HL-60 (cell line): ENCODE measurements around the gene PDE4B.

Experiments
- DNase-seq, 2 experiments: peaks; one replicate each; pipeline ENCODE4 v3.0.0-alpha.2; 2010 to 2020; ENCODE audit warnings: low read depth in 1 of 2, low spot score in 1 of 2
- H3K27ac ChIP-seq: fragments of 250-450 bp; sonication (Bioruptor Pico); replicated peaks from 2 replicates; pipeline ENCODE4 v1.5.1; 2020; ENCODE audit warnings: mild to moderate bottlenecking, moderate library complexity
- H3K27me3 ChIP-seq: fragments of 250-450 bp; sonication (Bioruptor Pico); 2 replicates; pipeline ENCODE4 v1.5.1; 2021; ENCODE audit warnings: mild to moderate bottlenecking, moderate library complexity; ENCODE audit not compliant: insufficient read depth, poor library complexity, severe bottlenecking
- H3K4me3 ChIP-seq: replicated peaks from 2 replicates; pipeline ENCODE4 v1.5.1; 2011; ENCODE audit warnings: mild to moderate bottlenecking, control low read depth, low read length; ENCODE audit not compliant: insufficient read depth
- GABPA ChIP-seq: IDR thresholded peaks from 2 replicates; pipeline ENCODE4 v1.6.1; 2012; ENCODE audit warnings: low read depth
- POLR2AphosphoS5 ChIP-seq: IDR thresholded peaks from 2 replicates; pipeline ENCODE4 v1.6.1; 2012; ENCODE audit warnings: low read depth
- SPI1 ChIP-seq: IDR thresholded peaks from 2 replicates; pipeline ENCODE4 v1.6.1; 2012; ENCODE audit warnings: low read depth, mild to moderate bottlenecking, borderline replicate concordance
- TF ChIP-seq, protein P1 (sequence below): IDR thresholded peaks from one replicate; pipeline ENCODE4 v1.5.1; 2011; ENCODE audit warnings: low read length, control low read depth, inconsistent platforms; ENCODE audit not compliant: insufficient read depth
- TF ChIP-seq, protein P2 (sequence below): IDR thresholded peaks from 2 replicates; pipeline ENCODE4 v1.6.1; 2012; ENCODE audit warnings: low read depth; ENCODE audit not compliant: insufficient replicate concordance

Gene PDE4B

DNA sequence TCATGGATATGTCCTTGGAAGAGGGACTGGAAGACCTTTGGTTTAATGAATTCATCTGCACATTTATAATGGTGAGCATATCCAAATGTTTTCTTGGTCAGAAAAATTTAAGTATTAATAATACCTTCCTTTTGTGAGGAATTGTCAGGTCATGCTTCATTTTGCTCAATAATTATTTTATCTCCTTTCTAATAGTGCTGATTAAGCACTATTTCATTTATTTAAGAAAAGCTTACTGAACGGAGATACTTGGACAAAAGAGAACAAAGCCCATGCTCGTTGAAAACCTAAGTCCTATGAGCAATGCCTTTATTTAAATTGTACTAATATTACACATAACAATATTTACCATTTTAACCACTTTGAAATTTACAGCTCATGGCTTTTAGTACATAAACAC is 281.5 kb downstream of the PDE4B start:
- no peaks in the 10 kb centered on the region for H3K27me3 ChIP-seq
- no peak overlapping the region for H3K4me3 ChIP-seq
- no peak overlapping the region for H3K27ac ChIP-seq
- TF ChIP-seq, protein P1, sequence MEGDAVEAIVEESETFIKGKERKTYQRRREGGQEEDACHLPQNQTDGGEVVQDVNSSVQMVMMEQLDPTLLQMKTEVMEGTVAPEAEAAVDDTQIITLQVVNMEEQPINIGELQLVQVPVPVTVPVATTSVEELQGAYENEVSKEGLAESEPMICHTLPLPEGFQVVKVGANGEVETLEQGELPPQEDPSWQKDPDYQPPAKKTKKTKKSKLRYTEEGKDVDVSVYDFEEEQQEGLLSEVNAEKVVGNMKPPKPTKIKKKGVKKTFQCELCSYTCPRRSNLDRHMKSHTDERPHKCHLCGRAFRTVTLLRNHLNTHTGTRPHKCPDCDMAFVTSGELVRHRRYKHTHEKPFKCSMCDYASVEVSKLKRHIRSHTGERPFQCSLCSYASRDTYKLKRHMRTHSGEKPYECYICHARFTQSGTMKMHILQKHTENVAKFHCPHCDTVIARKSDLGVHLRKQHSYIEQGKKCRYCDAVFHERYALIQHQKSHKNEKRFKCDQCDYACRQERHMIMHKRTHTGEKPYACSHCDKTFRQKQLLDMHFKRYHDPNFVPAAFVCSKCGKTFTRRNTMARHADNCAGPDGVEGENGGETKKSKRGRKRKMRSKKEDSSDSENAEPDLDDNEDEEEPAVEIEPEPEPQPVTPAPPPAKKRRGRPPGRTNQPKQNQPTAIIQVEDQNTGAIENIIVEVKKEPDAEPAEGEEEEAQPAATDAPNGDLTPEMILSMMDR, result no peak
- TF ChIP-seq SPI1 (no peak), POLR2AphosphoS5 (no peak), GABPA (no peak)
- TF ChIP-seq, protein P2, sequence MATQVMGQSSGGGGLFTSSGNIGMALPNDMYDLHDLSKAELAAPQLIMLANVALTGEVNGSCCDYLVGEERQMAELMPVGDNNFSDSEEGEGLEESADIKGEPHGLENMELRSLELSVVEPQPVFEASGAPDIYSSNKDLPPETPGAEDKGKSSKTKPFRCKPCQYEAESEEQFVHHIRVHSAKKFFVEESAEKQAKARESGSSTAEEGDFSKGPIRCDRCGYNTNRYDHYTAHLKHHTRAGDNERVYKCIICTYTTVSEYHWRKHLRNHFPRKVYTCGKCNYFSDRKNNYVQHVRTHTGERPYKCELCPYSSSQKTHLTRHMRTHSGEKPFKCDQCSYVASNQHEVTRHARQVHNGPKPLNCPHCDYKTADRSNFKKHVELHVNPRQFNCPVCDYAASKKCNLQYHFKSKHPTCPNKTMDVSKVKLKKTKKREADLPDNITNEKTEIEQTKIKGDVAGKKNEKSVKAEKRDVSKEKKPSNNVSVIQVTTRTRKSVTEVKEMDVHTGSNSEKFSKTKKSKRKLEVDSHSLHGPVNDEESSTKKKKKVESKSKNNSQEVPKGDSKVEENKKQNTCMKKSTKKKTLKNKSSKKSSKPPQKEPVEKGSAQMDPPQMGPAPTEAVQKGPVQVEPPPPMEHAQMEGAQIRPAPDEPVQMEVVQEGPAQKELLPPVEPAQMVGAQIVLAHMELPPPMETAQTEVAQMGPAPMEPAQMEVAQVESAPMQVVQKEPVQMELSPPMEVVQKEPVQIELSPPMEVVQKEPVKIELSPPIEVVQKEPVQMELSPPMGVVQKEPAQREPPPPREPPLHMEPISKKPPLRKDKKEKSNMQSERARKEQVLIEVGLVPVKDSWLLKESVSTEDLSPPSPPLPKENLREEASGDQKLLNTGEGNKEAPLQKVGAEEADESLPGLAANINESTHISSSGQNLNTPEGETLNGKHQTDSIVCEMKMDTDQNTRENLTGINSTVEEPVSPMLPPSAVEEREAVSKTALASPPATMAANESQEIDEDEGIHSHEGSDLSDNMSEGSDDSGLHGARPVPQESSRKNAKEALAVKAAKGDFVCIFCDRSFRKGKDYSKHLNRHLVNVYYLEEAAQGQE, result no peak
- DNase-seq, result no peak

DNA sequence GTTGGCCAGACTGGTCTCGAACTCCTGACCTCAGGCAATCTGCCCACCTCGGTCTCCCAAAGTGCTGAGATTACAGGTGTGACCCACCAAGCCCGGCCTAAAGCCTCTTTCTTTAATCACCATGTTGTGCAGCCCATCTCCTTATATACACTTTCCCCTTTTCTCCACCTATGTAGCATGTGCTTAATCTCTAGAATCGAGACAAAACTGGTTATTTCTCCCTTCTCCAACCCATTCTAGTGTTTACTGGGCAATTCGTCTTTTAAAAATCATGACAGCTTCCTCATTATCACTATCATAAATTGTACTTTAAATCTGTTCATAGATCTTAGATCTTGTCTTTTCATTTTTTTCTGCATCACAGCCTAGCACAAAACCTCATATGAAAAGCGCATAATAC is 285.7 kb downstream of the PDE4B start:
- TF ChIP-seq GABPA, result no peak
- no peak for TF ChIP-seq POLR2AphosphoS5
- TF ChIP-seq, protein P2, result no peak
- TF ChIP-seq, protein P1, result no peak
- TF ChIP-seq SPI1, result no peak
- no peak overlapping the region for H3K27ac ChIP-seq
- H3K27me3 ChIP-seq, result no peaks in the 10 kb centered on the region
- no peak for DNase-seq
- H3K4me3 ChIP-seq, result no peak overlapping the region

DNA sequence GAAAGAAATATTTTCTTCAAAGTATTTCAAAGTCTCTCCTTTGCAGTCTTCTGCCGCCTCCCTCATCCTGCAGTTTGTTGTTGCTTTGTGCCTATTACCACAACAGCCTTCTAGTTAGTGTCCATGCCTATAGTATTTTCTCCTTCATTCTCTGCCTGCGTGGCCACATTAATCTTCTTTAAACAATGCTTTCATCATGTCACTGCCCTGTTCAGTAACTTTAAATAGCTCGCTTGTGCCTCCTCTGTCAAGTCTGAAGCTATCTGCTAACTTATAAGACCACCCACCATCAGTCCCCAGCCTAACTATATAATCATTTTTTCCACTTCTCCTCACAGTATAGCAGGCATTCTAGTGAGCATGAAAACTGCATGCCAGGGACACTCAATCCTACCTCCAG is 290.3 kb downstream of the PDE4B start:
- TF ChIP-seq POLR2AphosphoS5, result no peak
- TF ChIP-seq, protein P2, result no peak
- TF ChIP-seq, protein P1, result no peak
- no peak for DNase-seq
- no peaks in the 10 kb centered on the region for H3K27me3 ChIP-seq
- no peak overlapping the region for H3K27ac ChIP-seq
- no peak overlapping the region for H3K4me3 ChIP-seq
